ENCODE results near the gene IL36B.

IL36B gene

GRCh38 chr2:113076954-113077669 is 24.4 kb upstream of the IL36B start:
- H3K4me3 ChIP-seq (ENCODE audit: low read depth, low read length), result no peak overlapping the region

- no peak overlapping the region for H3K4me3 ChIP-seq (ENCODE audit: low read depth, low read length)
Observed at GRCh38 chr2:113075600-113075999, 22.9 kb upstream of the IL36B start.

- H3K4me3 ChIP-seq (ENCODE audit: low read depth, low read length), result no peak overlapping the region
Observed at GRCh38 chr2:113075030-113075429, 22.4 kb upstream of the IL36B start.

GRCh38 chr2:113073325-113073834 is 20.7 kb upstream of the IL36B start:
- H3K4me3 ChIP-seq (ENCODE audit: low read depth, low read length), result no peak overlapping the region

DNA sequence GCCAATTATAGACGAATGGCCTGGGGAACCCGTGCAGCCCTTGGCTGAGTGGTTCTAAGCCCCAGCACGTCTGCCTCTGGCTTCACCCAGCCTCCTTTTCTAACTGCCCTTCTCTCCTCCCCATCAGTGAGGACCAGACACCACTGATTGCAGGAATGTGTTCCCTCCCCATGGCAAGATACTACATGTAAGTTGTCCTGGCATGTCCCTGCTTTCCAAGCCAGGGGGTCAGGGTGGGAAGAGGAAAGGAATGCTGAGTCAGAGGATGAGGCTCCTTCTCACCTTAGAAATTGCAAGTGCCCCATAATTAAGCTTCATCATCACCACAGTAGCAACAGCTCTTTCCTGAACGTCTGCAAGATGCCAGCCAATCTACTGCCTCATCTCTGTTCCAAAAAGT is 19.9 kb upstream of the IL36B start:
- no peak overlapping the region for H3K4me3 ChIP-seq (ENCODE audit: low read depth, low read length)

- no peak overlapping the region for H3K4me3 ChIP-seq (ENCODE audit: low read depth, low read length)
Observed at GRCh38 chr2:113070606-113070975, 17.9 kb upstream of the IL36B start.

DNA sequence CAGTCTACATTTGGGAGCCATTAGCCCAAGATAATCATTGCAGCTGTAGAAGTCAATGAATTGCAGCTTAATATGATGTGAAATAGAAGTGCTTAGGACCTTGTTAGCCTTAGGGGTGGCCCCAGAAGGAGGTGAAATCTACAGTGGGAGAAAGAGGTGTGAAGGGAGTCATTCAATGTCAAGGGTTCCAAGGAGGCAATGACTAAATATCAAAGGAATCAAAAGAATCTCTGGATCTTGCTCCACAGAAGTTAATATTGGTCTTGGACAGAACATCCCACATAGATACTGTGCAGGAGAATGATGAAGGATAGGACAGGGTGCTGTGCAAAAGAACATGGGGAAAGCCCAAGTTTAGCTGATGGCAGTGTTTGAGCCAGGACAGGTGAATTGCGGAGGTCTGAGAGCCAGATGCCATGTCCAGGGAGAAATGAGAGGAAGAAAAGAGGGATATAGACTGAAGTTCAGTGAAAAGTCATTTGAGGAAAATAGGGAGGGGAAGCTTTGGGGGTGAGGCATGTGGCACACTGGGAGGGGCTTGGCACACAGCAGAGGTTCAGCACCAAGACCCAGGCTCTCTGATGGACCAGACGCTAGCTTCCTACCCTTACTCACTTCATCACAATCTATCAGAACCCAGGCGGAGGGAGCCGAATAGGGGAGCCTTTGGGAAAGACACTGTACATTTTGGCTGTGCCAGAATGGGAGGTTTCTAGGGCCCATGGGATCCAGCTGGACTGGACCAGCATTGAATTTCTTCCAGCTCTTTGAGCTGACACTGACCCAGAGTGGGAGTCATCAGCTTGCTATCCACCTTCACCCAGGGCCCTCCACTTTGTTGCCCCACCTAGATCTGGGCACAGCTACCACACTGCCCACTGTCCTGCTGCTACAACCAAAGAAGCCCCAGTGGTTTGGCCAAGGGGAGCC is 17.3 kb upstream of the IL36B start:
- H3K4me3 ChIP-seq (ENCODE audit: low read depth, low read length), result no peak overlapping the region

GRCh38 chr2:113068706-113069485 is 16.2 kb upstream of the IL36B start:
- H3K4me3 ChIP-seq (ENCODE audit: low read depth, low read length), result no peak overlapping the region

- H3K4me3 ChIP-seq (ENCODE audit: low read depth, low read length), result no peak overlapping the region
Observed at GRCh38 chr2:113068249-113068648, 15.6 kb upstream of the IL36B start.

DNA sequence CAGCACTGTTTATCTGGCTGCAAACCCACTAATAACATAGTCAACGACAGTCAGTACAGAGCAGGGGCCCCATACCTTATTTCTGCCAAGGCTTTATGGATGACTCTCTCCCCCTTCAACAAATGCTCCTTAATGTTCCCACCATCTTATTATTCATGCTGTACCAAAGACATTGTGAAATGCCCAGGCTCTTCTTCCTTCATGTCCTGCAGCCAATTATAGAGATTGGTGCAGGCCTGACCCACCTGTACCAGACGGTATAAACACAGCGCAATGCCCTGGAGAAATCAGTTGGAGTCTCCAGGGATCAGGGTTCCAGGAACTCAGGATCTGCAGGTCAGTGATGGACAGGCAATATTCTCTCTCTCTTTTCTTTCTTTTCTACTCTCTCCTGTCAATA is 15.0 kb upstream of the IL36B start, which contains the start of gene IL1F10:
TSS of gene IL1F10 (plus strand) at position 290 of the 400 bp plus-strand sequence. CDS start 4,769 bp downstream, outside the sequence.
- H3K4me3 ChIP-seq (ENCODE audit: low read depth, low read length), result no peak within 1 kb of the TSS

DNA sequence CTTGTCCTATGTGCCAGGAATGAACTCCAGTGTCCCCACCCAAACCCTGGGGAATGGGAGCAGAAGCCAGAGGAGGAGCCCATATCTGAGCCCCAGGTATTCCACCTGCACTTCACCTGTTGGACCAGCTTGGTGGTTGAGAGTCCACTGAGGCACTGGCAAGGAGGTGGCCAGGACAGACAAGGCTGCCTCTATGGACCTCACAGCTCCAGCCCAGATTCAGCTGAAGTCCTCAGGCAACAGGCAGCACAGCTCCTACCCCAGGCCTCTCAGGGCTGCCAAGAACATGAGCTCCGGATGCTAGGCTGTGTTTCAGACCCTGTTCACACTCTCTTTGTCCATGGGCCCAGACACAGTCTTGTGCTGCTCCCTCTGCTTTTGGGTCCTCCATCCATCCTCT is 12.2 kb upstream of the IL36B start:
- H3K4me3 ChIP-seq (ENCODE audit: low read depth, low read length), result no peak overlapping the region

DNA sequence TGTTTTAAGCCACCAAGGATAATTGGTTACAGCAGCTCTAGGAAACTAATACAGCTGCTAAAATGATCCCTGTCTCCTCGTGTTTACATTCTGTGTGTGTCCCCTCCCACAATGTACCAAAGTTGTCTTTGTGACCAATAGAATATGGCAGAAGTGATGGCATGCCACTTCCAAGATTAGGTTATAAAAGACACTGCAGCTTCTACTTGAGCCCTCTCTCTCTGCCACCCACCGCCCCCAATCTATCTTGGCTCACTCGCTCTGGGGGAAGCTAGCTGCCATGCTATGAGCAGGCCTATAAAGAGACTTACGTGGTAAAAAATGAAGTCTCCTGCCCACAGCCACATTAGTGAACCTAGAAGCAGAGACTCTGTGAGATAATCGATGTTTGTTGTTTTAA is 11.6 kb upstream of the IL36B start:
- no peak overlapping the region for H3K4me3 ChIP-seq (ENCODE audit: low read depth, low read length)

GRCh38 chr2:113061896-113062770 is 9.5 kb upstream of the IL36B start:
- no peak overlapping the region for H3K4me3 ChIP-seq (ENCODE audit: low read depth, low read length)

DNA sequence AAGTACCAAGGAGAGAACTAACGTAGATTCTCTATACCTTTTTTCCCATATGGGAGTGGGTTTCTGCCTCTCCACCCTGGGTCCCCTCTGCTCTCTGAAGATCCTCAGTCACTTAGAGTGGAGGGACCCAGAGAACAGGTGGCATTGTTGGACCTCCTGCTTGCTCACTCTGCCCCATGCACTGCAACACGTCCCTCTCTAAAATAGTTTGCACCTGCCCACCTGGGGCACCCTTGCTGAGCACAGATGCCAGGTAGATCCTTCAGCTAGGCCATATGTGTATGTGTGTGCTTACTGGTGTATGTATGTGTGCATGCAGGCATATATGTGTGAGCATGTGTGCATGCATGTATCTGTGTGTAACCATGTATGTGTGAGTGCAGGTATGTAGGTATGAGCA is 8.6 kb upstream of the IL36B start:
- no peak overlapping the region for H3K4me3 ChIP-seq (ENCODE audit: low read depth, low read length)

- H3K4me3 ChIP-seq (ENCODE audit: low read depth, low read length), result no peak overlapping the region
Observed at GRCh38 chr2:113060796-113061195, 8.1 kb upstream of the IL36B start.

DNA sequence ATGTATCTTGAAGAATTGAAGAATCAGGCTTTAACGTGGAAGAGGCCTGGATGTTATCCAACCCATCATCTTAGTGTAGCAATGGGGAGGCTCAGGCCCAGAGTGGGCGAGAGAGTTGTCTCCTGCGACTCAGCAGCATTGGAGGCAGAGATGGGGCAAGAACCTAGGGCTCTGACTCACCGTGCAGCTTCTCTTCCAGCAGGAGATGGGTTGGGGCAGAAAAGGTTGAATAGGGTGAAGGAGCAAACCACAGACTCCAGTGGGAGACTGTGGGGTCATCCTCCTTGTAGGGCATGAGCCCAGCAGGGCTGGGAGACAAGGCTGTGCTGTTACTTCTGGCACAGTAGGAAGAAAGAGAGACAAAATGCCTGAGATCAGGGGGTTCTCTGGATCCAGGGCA is 7.7 kb upstream of the IL36B start:
- H3K4me3 ChIP-seq (ENCODE audit: low read depth, low read length), result no peak overlapping the region

- no peak within 1 kb of the TSS for H3K4me3 ChIP-seq (ENCODE audit: low read depth, low read length)
Observed at GRCh38 chr2:113058998-113059960, 6.6 kb upstream of the IL36B start, which contains the start of gene IL36RN. Gene IL36RN, plus strand, starts transcription at chr2:113059198. Its CDS starts 241 bp downstream, at chr2:113059439.

DNA sequence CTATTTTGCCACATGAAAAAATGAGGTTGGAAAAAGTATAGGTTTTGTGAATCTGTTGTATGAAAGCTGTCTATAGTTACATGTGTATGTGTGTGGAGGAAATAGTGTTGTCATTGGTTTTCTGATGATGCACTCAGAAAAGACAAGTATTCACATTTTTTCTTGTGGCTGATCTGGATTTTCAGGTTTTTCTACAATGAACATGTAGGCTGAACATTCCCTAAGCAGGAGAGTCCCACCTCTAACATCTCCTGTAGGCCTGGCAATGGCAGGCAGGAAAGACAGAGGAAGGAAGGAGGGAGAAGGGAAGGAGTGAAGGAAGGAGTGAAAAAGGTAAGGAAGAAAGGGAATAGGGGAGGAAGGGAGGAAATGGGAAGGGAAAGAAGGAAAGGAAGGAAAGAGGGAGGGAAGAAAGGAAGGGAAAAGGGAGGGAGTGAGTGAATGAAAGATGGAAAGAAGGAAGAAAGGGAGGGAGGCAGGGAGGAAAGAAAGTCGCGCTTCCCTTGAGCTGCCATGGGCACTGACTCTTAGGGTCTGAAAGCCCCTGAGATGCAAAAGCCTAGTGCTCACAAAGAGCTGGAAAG is 5.8 kb upstream of the IL36B start:
- no peak overlapping the region for H3K4me3 ChIP-seq (ENCODE audit: low read depth, low read length)

- no peak overlapping the region for H3K4me3 ChIP-seq (ENCODE audit: low read depth, low read length)
Observed at GRCh38 chr2:113057117-113057516, 4.5 kb upstream of the IL36B start.
